ENCODE measurements around the gene NACC2. TPM values are rescaled to one million over a fixed set of nuclear protein-coding genes. Genes with fewer than 3 reads are reported as not detected.

Gene NACC2
- total and polyA plus RNA-seq, 10 of the 15 experiments (the other 5 are each of a cell fraction or from before 2014, with no cell fraction given), result 0.66 to 14.7 (median 3.5) TPM

DNA sequence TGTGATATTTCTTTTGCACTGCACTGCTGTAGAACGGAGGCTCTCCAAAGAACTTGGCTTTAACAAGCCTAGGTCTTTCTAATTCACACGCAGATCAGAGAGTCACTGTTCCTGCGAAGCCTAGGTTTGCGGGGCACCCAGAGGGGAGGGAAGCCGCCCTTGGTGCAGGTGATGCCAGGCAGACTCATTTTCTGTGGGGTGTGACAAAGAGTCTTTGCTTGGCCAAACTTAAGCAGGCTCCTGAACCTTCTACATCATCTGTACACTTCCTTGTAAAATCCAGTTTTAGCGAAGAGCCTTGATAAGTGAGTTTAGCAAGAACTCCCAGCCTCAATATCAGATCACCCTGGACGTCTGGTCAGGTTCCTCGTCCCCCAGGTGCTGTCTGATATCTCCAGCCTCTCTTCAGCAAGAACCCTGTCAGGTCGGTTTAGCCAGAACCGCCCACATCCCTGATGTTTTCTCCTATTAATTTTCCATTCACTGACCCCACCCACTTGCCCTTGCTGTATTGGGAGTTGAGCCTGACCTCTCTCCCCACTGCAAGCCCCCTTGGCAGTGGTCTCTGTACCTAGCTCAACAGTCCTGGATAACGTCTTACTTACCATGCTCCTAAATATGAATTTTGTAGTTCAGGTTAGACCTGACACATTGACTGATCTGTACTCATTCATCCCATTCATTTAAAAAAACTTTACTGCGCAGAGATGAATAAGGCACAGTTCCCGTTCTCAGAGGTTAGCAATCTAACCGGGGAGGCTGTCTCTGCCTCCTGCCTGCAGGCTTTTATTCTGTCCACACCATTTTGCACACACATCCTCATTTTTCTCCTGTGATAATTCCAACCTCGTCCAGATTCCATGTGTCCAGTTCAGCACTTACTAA, 133.0 kb downstream of the NACC2 start (continued):
- TF ChIP-seq, protein P1, sequence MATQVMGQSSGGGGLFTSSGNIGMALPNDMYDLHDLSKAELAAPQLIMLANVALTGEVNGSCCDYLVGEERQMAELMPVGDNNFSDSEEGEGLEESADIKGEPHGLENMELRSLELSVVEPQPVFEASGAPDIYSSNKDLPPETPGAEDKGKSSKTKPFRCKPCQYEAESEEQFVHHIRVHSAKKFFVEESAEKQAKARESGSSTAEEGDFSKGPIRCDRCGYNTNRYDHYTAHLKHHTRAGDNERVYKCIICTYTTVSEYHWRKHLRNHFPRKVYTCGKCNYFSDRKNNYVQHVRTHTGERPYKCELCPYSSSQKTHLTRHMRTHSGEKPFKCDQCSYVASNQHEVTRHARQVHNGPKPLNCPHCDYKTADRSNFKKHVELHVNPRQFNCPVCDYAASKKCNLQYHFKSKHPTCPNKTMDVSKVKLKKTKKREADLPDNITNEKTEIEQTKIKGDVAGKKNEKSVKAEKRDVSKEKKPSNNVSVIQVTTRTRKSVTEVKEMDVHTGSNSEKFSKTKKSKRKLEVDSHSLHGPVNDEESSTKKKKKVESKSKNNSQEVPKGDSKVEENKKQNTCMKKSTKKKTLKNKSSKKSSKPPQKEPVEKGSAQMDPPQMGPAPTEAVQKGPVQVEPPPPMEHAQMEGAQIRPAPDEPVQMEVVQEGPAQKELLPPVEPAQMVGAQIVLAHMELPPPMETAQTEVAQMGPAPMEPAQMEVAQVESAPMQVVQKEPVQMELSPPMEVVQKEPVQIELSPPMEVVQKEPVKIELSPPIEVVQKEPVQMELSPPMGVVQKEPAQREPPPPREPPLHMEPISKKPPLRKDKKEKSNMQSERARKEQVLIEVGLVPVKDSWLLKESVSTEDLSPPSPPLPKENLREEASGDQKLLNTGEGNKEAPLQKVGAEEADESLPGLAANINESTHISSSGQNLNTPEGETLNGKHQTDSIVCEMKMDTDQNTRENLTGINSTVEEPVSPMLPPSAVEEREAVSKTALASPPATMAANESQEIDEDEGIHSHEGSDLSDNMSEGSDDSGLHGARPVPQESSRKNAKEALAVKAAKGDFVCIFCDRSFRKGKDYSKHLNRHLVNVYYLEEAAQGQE (IDR thresholded peaks at IDR 0.05; ENCODE audit: low read depth, low read length), result no peak
- no peak for TF ChIP-seq SUPT20H (IDR thresholded peaks at IDR 0.05; ENCODE audit: borderline replicate concordance, control insufficient read depth, low read depth, low read length)
- no peak for TF ChIP-seq WRNIP1 (IDR thresholded peaks at IDR 0.05; ENCODE audit: borderline replicate concordance, low read depth, low read length)
- TF ChIP-seq STAT1 (conservative IDR thresholded peaks at IDR 0.05), result no peak
- TF ChIP-seq MTA2 (IDR thresholded peaks at IDR 0.05; ENCODE audit: low read depth), result no peak
- no peak for TF ChIP-seq SMAD1 (IDR thresholded peaks at IDR 0.05; ENCODE audit: low read depth, partially characterized antibody)
- TF ChIP-seq, protein P2, sequence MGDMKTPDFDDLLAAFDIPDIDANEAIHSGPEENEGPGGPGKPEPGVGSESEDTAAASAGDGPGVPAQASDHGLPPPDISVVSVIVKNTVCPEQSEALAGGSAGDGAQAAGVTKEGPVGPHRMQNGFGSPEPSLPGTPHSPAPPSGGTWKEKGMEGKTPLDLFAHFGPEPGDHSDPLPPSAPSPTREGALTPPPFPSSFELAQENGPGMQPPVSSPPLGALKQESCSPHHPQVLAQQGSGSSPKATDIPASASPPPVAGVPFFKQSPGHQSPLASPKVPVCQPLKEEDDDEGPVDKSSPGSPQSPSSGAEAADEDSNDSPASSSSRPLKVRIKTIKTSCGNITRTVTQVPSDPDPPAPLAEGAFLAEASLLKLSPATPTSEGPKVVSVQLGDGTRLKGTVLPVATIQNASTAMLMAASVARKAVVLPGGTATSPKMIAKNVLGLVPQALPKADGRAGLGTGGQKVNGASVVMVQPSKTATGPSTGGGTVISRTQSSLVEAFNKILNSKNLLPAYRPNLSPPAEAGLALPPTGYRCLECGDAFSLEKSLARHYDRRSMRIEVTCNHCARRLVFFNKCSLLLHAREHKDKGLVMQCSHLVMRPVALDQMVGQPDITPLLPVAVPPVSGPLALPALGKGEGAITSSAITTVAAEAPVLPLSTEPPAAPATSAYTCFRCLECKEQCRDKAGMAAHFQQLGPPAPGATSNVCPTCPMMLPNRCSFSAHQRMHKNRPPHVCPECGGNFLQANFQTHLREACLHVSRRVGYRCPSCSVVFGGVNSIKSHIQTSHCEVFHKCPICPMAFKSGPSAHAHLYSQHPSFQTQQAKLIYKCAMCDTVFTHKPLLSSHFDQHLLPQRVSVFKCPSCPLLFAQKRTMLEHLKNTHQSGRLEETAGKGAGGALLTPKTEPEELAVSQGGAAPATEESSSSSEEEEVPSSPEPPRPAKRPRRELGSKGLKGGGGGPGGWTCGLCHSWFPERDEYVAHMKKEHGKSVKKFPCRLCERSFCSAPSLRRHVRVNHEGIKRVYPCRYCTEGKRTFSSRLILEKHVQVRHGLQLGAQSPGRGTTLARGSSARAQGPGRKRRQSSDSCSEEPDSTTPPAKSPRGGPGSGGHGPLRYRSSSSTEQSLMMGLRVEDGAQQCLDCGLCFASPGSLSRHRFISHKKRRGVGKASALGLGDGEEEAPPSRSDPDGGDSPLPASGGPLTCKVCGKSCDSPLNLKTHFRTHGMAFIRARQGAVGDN (IDR thresholded peaks at IDR 0.05), result no peak

All from GM12878 (cell line).